Measurements from ENCODE around the gene PLEKHA7. TPM values are rescaled to one million over a fixed set of nuclear protein-coding genes. Genes with fewer than 3 reads are reported as not detected.

The PLEKHA7 gene
- total and polyA plus RNA-seq, 2 of the 4 experiments (the other 2 are of a cell fraction): 0.12 TPM; not detected in 1

DNA sequence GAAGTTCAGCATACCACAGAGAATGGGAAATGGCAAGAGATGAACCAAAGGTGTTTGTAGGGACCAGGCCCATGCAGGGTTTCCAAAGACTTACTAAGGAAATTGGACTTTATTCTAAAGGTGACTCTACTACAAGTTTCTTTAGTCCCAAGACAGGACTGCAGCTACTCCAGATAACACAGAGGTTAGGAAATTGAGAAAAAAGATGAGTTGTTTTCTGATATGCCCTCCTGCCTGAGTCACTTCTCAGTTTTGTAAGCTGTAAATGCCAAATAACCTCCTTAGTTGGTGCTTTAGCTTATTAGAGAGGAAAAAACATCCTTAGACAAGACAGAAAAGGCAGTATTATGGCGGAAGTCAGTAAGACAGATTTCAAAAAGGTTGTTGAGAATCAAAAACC, 179.8 kb downstream of the PLEKHA7 start:
- in situ Hi-C loops (cut with MboI; ENCODE audit: low sequenced_read_pairs): no loop called here
- Histone ChIP-seq H2BK15ac (ENCODE audit: low read depth, low read length) (no peak overlapping the region), H3K79me1 (ENCODE audit: low read depth in 1 of 2, low read length in 2 of 2) (no peaks in the 10 kb centered on the region), H3K9ac (ENCODE audit: low read depth, low read length) (no peak overlapping the region), H4K20me1 (ENCODE audit: insufficient read depth, low read length) (no peaks in the 10 kb centered on the region), H3K27me3 (ENCODE audit: control insufficient read depth, insufficient read depth, low read length) (peaks cover 12% of the 10 kb centered on the region), H4K91ac (ENCODE audit: insufficient read depth, low read depth, low read length) (no peak overlapping the region), H3K18ac (ENCODE audit: low read depth, low read length) (no peak overlapping the region), H4K8ac (ENCODE audit: low read depth in 2 of 2, low read length in 2 of 2) (no peak overlapping the region), H3K14ac (replicated peaks; ENCODE audit: low read depth, low read length) (no peak overlapping the region), H3K4me1 (ENCODE audit: control insufficient read depth, insufficient read depth, low read length) (no peaks in the 10 kb centered on the region), H2BK120ac (ENCODE audit: low read depth, low read length) (no peak overlapping the region), H3K4me3 (ENCODE audit: insufficient read depth, low read depth, low read length) (no peak overlapping the region), H2BK5ac (ENCODE audit: low read depth, low read length, poor library complexity, severe bottlenecking) (no peak overlapping the region), H3K56ac (ENCODE audit: extremely low read depth, insufficient read depth, low read length) (no peak overlapping the region), H3K36me3 (ENCODE audit: control insufficient read depth, insufficient read depth, low read length) (no peaks in the 10 kb centered on the region), H2BK20ac (ENCODE audit: low read depth, low read length) (no peak overlapping the region), H3K23ac (ENCODE audit: low read depth, low read length) (no peak overlapping the region), H4K5ac (ENCODE audit: low read depth, low read length) (no peak overlapping the region), H3K4me2 (ENCODE audit: low read depth, low read length) (no peak overlapping the region), H3K27ac (ENCODE audit: insufficient read depth, low read length) (no peak overlapping the region), H2AK9ac (replicated peaks; ENCODE audit: low read depth, low read length, poor library complexity) (no peak overlapping the region), H2AK5ac (ENCODE audit: low read depth, low read length) (no peak overlapping the region), H3K9me3 (ENCODE audit: control insufficient read depth, insufficient read depth, low read length) (no peaks in the 10 kb centered on the region), H2AFZ (replicated peaks; ENCODE audit: low read length, poor library complexity) (no peak overlapping the region), H3K4ac (ENCODE audit: low read depth, low read length) (no peak overlapping the region), H3K9me1 (ENCODE audit: insufficient read depth, low read length) (no peaks in the 10 kb centered on the region)
- intact Hi-C loops (cut with micrococcal nuclease): no loop called here
- dilution Hi-C loops (cut with HindIII; ENCODE audit: low sequenced_read_pairs, unreplicated experiment): no loop called here
- ATAC-seq (ENCODE audit: low read depth) (no peak), DNase-seq (no peak)
- no CpG with 5 or more reads among the region's 1 CpG for WGBS, 2 experiments (ENCODE audit: extremely low coverage in 2 of 2, insufficient read length in 1 of 2)
- CTCF ChIA-PET: interaction anchor here (0.8 kb wide), 1 partner anchor 14 kb away, joined by 3 read pairs; no protein-coding TSS in a partner anchor
- no TSS peak for BruUV-seq (replicated peaks)
- POLR2A ChIA-PET (ENCODE audit: unreplicated experiment): no interaction called here
- TF ChIP-seq CEBPB (IDR thresholded peaks at IDR 0.05; ENCODE audit: low read depth, low read length): no peak
- TF ChIP-seq, protein P1, sequence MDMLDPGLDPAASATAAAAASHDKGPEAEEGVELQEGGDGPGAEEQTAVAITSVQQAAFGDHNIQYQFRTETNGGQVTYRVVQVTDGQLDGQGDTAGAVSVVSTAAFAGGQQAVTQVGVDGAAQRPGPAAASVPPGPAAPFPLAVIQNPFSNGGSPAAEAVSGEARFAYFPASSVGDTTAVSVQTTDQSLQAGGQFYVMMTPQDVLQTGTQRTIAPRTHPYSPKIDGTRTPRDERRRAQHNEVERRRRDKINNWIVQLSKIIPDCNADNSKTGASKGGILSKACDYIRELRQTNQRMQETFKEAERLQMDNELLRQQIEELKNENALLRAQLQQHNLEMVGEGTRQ (IDR thresholded peaks at IDR 0.05; ENCODE audit: low read depth, low read length): no peak
- TF ChIP-seq MXI1 (IDR thresholded peaks at IDR 0.05; ENCODE audit: borderline replicate concordance, low read depth, low read length): no peak
- no peak for TF ChIP-seq RCOR1 (IDR thresholded peaks at IDR 0.05; ENCODE audit: insufficient replicate concordance, low read length)
- TF ChIP-seq RFX5 (IDR thresholded peaks at IDR 0.05; ENCODE audit: low read depth, low read length): no peak
- no peak for TF ChIP-seq SMC3 (IDR thresholded peaks at IDR 0.05; ENCODE audit: low read depth, low read length)
- no peak for TF ChIP-seq BHLHE40 (IDR thresholded peaks at IDR 0.05; ENCODE audit: low read depth, low read length)
- TF ChIP-seq MAFK (IDR thresholded peaks at IDR 0.05; ENCODE audit: low read depth, low read length): no peak
- TF ChIP-seq RAD21 (IDR thresholded peaks at IDR 0.05; ENCODE audit: low read length): no peak
- no peak for TF ChIP-seq NFE2L2 (IDR thresholded peaks at IDR 0.05; ENCODE audit: low read depth, low read length)
- TF ChIP-seq FOS (IDR thresholded peaks at IDR 0.05; ENCODE audit: low read depth, low read length): no peak
- TF ChIP-seq POLR2A (IDR thresholded peaks at IDR 0.05; ENCODE audit: low read depth, low read length): no peak
- TF ChIP-seq CHD1 (IDR thresholded peaks at IDR 0.05; ENCODE audit: low read depth, low read length): no peak
